NOMO-1 treated with dmso at 0.1 percent for 144 hours (cell line): ENCODE measurements around the gene SLC35E1.
"Not testable (repeated sequence)": the region's sequence is repeated elsewhere in the genome, so short reads cannot be mapped to it uniquely, and the experiment has no call there.

ENCODE experiments used
- DNase-seq: peaks from one replicate; lab custom pipeline; 2025; ENCODE audit not compliant: unreplicated experiment; lab: John Stamatoyannopoulos, UW

The SLC35E1 gene

GRCh38 chr19:16554776-16555175 is 17.4 kb downstream of the SLC35E1 start:
- DNase-seq: no peak

- DNase-seq: not testable (repeated sequence)
Measured at GRCh38 chr19:16551902-16552301, 20.3 kb downstream of the SLC35E1 start.

GRCh38 chr19:16548956-16549355 is 23.3 kb downstream of the SLC35E1 start:
- DNase-seq: no peak

DNA sequence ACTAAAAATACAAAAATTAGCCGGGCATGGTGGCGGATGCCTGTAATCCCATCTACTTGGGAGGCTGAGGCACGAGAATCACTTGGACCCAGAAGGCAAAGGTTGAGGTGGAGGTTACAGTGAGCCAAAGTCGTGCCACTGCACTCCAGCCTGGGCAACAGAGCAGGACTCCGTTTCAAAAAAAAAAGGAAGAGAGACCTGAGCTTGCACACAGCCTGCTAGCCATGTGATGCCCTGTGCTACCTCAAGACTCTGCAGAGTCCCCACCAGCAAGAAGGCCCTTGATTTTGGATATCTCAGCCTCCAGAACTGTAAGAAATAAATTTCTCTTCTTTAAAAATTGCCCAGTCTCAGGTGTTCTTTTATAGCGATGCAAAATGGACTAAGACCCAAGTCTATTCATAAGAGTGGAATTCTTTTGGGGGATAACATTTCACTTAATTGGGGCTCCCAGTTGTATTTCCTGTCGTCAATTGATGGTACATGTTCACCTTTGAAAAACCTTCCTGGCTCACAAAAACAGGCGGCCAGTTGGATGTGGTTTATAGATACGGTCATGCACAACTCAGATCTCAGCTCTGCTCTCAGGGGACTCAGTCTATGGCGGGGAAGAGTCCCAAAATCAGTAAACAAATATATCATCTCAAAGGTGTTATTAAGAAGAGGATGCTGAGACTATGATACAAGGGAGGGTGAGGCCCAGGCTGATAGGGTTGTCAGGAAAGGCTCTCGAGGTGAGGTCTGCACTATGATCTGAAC is 27.6 kb downstream of the SLC35E1 start:
- no peak for DNase-seq

DNA sequence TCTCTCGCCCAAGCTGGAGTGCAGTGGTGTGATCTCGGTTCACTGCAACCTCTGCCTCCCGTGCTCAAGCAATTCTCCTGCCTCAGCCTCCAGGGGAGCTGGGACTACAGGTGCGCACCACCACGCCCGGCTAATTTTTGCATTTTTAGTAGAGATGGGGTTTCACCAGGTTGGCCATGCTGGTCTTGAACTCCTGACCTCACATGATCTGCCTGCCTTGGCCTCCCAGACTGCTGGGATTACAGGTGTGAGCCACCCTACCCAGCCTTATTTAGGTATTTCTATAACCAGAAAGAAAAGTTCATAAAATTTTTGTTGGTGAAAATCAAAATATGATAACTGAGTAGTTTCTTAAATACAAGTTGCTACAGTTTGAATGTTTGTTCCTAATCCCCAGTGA is 28.5 kb downstream of the SLC35E1 start:
- not testable (repeated sequence) for DNase-seq

DNA sequence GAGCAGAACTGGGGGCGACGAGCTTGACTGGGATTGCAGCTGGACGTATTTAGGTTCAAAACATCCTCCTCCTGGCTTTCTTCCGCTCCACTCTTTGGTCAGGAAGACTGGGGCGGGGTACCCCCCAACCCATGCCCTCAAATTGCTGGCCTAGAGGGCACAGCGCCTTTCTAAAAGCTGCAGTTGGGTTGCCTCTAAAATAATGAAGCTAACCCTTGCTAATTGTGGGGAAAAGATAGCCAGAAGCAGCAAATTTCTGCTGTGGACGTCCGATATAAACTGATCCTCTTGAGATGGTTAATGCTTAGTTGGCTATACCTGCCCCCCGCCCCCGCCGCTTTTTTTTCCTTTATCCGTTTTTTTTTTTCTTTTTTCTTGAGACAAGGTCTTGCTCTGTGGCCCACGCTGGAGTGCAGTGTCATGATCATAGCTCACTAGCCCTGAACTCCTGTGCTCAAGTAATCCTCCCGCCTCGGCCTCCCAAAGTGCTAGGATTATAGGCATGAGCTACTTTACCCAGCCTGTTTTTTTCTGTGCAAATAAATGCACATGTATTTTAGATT is 29.2 kb downstream of the SLC35E1 start:
- no peak for DNase-seq

- DNase-seq: peak; percentile 96
Measured at GRCh38 chr19:16542045-16542909, 29.9 kb downstream of the SLC35E1 start, which contains the start of gene CHERP. CHERP (minus strand) TSS chr19:16542437; CDS start chr19:16542378, 59 bp downstream.

DNA sequence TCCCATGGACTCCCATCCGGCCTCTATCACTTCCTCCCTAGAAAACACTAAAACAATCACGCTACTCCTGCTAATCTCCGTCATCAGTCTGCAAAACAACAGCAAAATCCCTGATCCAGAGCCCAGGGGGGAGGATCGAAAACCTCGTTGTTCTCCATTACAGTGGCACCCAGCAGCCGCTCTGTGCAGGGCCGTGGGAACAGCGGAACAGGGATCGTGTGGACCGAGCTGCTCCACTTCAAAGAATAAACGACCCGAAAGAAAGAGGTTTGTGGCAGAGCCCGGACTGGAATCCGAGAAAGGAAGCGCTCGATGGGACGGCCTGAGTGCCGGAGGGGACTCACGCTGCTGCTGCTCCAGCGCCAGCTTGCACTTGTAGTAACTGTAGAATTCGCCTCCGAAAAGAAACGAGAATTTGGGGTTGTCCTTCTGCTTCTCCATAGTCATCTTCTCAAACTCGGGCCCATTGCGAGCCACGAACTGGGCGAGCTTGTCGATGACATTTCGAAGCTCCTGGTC is 30.6 kb downstream of the SLC35E1 start:
- no peak for DNase-seq

DNA sequence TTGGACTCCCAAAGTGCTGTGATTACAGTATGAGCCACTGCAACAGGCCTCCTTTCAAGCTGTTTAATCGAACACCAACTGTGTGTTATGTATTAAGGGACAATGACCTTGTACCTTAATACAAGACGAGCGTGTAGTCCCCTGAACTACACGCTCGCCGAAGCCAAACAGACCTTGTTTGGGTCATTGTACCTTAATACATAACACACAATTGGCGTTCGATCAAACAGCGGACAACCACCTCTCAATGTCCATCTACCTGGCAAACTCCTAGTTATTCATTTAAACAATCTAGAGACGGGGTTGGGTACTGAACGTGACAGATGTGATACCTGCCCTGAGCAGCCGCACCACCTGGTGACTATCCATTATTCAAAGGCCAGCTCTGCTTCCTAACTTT is 31.3 kb downstream of the SLC35E1 start:
- DNase-seq: no peak

GRCh38 chr19:16537111-16537510 is 35.1 kb downstream of the SLC35E1 start:
- DNase-seq: no peak

DNA sequence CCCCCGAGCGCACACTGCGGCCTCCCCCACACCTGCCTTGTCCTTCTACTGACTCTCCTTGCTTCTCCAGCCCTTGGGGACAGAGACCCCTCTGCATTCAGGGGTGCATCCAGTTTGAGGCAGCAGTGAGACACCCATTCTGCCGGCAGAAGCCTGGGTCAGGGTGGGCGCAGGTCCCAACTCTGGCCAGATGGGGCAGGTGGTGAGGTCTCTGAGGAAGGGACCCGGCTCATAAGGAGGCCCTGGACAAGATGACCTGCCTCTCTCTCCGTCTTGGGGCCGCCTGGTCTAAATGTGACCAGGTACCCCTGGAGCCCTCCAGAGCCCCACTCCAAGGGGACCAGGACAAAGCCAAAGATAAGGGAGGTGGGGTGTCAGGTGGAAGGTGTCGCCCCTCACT is 36.1 kb downstream of the SLC35E1 start:
- DNase-seq: no peak

- DNase-seq: no peak
Measured at GRCh38 chr19:16535381-16535780, 36.8 kb downstream of the SLC35E1 start.

DNA sequence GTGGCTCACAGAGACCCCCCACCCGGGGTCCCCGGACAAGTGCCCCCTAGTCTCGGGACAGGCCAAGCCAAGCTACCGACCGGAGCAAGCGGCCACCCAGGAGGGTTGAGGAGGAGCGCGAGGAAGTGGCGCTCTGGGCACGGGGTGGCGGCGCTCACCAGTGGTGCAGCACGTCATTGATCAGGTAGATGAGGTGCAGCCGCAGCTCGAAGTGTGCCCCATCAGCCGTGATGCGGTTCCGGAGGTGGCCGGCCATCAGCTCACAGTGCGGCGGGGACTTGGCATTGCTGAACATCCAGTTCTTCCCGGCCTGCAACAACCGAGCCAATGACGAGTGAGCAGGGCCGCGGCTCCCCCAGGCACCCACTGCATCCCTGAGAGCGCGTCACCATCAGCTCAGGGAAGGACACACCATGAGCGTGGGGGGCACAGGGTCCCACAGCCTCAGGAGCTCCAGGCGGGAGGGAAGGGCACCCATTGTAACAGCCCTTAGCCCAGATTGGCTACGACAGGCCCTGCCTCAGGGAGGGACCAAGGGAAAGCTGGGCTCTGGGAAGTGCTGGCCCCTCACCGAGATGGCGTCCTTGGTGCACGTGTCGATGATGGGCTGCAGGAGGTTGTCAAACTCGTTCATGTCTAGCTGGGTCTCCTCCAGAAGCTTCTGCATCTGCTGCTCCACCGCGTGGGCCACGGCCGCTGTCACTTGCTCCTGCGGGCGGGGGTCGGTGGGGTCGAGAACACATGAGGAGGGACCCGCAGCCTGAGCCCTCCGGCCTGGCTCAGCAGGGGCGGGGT is 39.6 kb downstream of the SLC35E1 start:
- DNase-seq: no peak

- no peak for DNase-seq
Measured at GRCh38 chr19:16531380-16531669, 40.9 kb downstream of the SLC35E1 start.

GRCh38 chr19:16530540-16531379 is 41.5 kb downstream of the SLC35E1 start:
- no peak for DNase-seq

GRCh38 chr19:16529466-16530144 is 42.6 kb downstream of the SLC35E1 start:
- no peak for DNase-seq

GRCh38 chr19:16527971-16528521 is 44.2 kb downstream of the SLC35E1 start:
- no peak for DNase-seq

DNA sequence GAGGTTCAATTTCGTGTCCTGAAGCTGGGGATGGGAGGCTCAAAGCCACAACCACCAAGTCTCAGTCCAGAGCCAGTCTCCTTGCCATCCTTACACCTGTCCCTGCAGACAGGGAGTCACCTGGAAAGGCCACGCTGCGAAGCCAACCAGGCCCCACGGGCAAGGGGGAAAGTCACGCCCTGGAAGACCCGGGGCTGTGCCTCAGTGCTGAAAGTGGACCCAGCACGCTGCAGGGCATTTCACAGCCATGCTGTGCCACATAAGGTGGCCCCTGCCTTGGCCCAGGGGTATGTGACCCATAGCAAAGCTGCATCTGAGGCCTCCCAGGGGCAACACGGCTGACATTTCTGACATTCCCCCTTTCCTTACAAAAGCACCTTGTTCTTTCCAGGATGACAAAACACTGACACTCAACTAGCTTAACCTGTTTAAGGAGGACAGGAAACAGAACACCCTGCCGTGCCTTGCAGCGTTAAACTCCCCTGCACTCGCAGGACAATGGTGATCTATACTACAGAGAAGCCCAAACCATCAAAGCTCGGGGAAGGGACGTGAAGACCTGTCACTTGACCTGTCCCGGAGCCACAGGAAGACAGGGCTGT is 44.8 kb downstream of the SLC35E1 start:
- no peak for DNase-seq
